HepG2 (cell line): Measurements from ENCODE around the gene TMA7B. TPM values are rescaled to one million over a fixed set of nuclear protein-coding genes. Genes with fewer than 3 reads are reported as not detected.

Source experiments
- FOXP1 ChIP-seq, 2 experiments: fragments of 450-650 bp in 1 of 2; IDR thresholded peaks; 2 replicates each; pipeline ENCODE4 v1.6.1; 2017 to 2018; ENCODE audit warnings: antibody characterized with exemption in 1 of 2
- IKZF5 ChIP-seq: IDR thresholded peaks from 2 replicates; pipeline ENCODE4 v1.6.1; 2018; ENCODE audit warnings: missing genetic modification reagents, mild to moderate bottlenecking, missing compliant biosample characterization
- KDM5B ChIP-seq: sonication (generic); formaldehyde crosslinking; IDR thresholded peaks from 2 replicates; pipeline ENCODE4 v1.4.0; 2020; ENCODE audit warnings: missing genetic modification reagents, mild to moderate bottlenecking, borderline replicate concordance
- LCORL ChIP-seq, 2 experiments: fragments of 450-650 bp in 1 of 2; sonication (generic) in 1 of 2; formaldehyde crosslinking in 1 of 2; IDR thresholded peaks; 2 replicates each; pipeline versions ENCODE4 v1.5.0 to v1.6.1; 2017 to 2020; ENCODE audit warnings: antibody characterized with exemption in 1 of 2, missing genetic modification reagents in 1 of 2
- RERE ChIP-seq: IDR thresholded peaks from 2 replicates; pipeline ENCODE4 v1.6.1; 2016; ENCODE audit warnings: low read depth, missing genetic modification reagents, missing compliant biosample characterization
- SATB2 ChIP-seq: sonication (generic); formaldehyde crosslinking; IDR thresholded peaks from 2 replicates; pipeline ENCODE4 v1.5.0; 2020; ENCODE audit warnings: missing genetic modification reagents
- ZFY ChIP-seq: sonication (generic); formaldehyde crosslinking; IDR thresholded peaks from 2 replicates; pipeline ENCODE4 v1.4.0; 2020; ENCODE audit warnings: missing genetic modification reagents
- ZNF253 ChIP-seq: sonication (generic); formaldehyde crosslinking; IDR thresholded peaks from 2 replicates; pipeline ENCODE4 v1.8.0; 2022; ENCODE audit warnings: mild to moderate bottlenecking, missing genetic modification reagents, borderline replicate concordance
- ZNF580 ChIP-seq: IDR thresholded peaks from 2 replicates; pipeline ENCODE4 v1.6.1; 2016; ENCODE audit warnings: low read depth, borderline replicate concordance
- polyA plus RNA-seq, 8 experiments: library from polyadenylated mRNA; depleted of rRNA in 3 of 8; stranded (reverse) in 7 of 8; unstranded in 1 of 8; fragments of >200 nt; fragmentation: Illumina TruSeq in 4 of 8; extraction: Trizol in 4 of 8; gene quantifications; 2 replicates each; pipeline versions ENCODE4 v1.2.1 to v1.2.3, GENCODE V29; 2011 to 2016; ENCODE audit warnings: low read depth in 4 of 8, missing spikeins in 1 of 8, mixed read lengths in 1 of 8; ENCODE audit not compliant: insufficient read depth in 1 of 8
- total RNA-seq, 5 experiments: library from RNA; depleted of rRNA; stranded (reverse); fragments of >200 nt; fragmentation: Illumina TruSeq; extraction: Trizol; gene quantifications; 2 replicates each; pipeline ENCODE4 v1.2.3, GENCODE V29; 2016; ENCODE audit warnings: low read depth in 1 of 5
- TF ChIP-seq, protein P1 (sequence below): sonication (generic); formaldehyde crosslinking; IDR thresholded peaks from 2 replicates; pipeline ENCODE4 v1.8.0; 2022; ENCODE audit warnings: missing genetic modification reagents, mild to moderate bottlenecking, moderate library complexity, borderline replicate concordance

TMA7B gene
- total and polyA plus RNA-seq, 2 of the 13 experiments (the other 11 are each of a cell fraction or from before 2014, with no cell fraction given) = not detected

GRCh38 chr22:39953101-39953500 is 7.1 kb upstream of the TMA7B start (continued):
- TF ChIP-seq LCORL (IDR thresholded peaks at IDR 0.05) (no peak), LCORL (CRISPR knock-in tag; IDR thresholded peaks at IDR 0.05) (no peak), RERE (CRISPR knock-in tag) (no peak), FOXP1 (IDR thresholded peaks at IDR 0.05) (no peak), FOXP1 (CRISPR knock-in tag; IDR thresholded peaks at IDR 0.05) (no peak), KDM5B (CRISPR knock-in tag) (no peak), SATB2 (CRISPR knock-in tag) (no peak), ZNF580 (no peak), ZFY (CRISPR knock-in tag) (no peak), ZNF253 (CRISPR knock-in tag) (no peak), IKZF5 (no peak)
- TF ChIP-seq, protein P1, sequence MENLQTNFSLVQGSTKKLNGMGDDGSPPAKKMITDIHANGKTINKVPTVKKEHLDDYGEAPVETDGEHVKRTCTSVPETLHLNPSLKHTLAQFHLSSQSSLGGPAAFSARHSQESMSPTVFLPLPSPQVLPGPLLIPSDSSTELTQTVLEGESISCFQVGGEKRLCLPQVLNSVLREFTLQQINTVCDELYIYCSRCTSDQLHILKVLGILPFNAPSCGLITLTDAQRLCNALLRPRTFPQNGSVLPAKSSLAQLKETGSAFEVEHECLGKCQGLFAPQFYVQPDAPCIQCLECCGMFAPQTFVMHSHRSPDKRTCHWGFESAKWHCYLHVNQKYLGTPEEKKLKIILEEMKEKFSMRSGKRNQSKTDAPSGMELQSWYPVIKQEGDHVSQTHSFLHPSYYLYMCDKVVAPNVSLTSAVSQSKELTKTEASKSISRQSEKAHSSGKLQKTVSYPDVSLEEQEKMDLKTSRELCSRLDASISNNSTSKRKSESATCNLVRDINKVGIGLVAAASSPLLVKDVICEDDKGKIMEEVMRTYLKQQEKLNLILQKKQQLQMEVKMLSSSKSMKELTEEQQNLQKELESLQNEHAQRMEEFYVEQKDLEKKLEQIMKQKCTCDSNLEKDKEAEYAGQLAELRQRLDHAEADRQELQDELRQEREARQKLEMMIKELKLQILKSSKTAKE = no peak
